ENCODE data around the gene TTC21A.

TTC21A gene

DNA sequence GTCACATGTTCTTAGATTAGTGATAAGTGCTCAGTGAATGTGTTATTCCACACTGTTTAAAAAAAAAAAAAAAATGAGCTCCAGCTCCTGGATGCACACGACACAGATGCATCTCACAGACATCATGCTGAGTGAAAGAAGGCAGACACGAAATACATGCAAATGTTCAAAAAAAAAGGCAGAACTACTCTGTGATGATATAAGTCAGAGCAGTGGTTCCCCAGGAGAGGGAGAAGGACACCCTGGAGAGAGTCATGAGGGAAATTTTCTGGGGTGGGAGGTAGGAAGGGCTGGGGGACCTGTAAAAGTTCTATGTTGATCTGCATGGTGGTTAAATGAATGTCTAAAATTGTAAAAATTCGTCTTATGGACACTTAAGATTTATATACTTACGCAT, 41.6 kb downstream of the TTC21A start:
- H3K27me3 ChIP-seq (replicated peaks; ENCODE audit: control insufficient read depth, insufficient read depth, low read length), result no peaks in the 10 kb centered on the region
- TF ChIP-seq, protein P1, sequence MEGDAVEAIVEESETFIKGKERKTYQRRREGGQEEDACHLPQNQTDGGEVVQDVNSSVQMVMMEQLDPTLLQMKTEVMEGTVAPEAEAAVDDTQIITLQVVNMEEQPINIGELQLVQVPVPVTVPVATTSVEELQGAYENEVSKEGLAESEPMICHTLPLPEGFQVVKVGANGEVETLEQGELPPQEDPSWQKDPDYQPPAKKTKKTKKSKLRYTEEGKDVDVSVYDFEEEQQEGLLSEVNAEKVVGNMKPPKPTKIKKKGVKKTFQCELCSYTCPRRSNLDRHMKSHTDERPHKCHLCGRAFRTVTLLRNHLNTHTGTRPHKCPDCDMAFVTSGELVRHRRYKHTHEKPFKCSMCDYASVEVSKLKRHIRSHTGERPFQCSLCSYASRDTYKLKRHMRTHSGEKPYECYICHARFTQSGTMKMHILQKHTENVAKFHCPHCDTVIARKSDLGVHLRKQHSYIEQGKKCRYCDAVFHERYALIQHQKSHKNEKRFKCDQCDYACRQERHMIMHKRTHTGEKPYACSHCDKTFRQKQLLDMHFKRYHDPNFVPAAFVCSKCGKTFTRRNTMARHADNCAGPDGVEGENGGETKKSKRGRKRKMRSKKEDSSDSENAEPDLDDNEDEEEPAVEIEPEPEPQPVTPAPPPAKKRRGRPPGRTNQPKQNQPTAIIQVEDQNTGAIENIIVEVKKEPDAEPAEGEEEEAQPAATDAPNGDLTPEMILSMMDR (IDR thresholded peaks at IDR 0.05; ENCODE audit: insufficient read depth, low read length, poor library complexity, severe bottlenecking), result no peak
- H3K4me3 ChIP-seq (replicated peaks; ENCODE audit: low read depth, low read length), result no peak overlapping the region
- DNase-seq (ENCODE audit: extremely low read depth, insufficient read length), result no peak
- peaks cover 3% of the 10 kb centered on the region for H3K36me3 ChIP-seq (ENCODE audit: control insufficient read depth, insufficient read depth, low read length)

DNA sequence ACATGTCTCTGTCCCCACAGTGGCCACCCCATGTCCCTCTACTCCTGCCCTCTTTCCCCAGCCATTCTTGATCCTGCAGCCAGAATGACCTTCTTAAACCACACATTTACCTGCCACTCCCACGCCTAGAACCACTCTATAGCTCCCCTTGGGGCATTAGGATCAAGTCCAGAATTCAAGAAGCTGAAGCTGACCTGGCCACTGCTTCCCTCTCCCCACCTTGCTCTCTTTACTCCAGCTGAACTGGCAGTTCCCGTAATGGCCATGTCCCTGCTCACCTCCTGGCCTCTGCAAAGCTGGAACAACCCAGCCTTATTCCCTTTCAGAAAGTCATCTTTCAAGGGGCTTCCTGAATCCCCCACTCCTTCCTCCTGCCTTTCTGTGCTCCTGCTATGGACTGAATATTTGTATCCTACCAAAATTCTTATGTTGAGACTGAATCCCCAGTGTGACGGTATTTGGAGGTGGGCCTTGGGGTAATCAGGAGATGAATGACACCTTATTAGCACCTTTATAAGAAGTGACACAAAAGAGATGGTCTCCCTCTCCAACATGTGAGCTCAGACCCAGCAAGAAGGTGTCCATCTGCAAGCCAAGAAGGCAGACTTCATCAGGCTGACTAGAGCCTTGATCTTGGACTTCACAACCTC, 42.1 kb downstream of the TTC21A start:
- no peaks in the 10 kb centered on the region for H3K27me3 ChIP-seq (replicated peaks; ENCODE audit: control insufficient read depth, insufficient read depth, low read length)
- DNase-seq (ENCODE audit: extremely low read depth, insufficient read length), result no peak
- TF ChIP-seq, protein P1 (IDR thresholded peaks at IDR 0.05; ENCODE audit: insufficient read depth, low read length, poor library complexity, severe bottlenecking), result no peak
- H3K36me3 ChIP-seq (ENCODE audit: control insufficient read depth, insufficient read depth, low read length), result peaks cover 2% of the 10 kb centered on the region
- no peak overlapping the region for H3K4me3 ChIP-seq (replicated peaks; ENCODE audit: low read depth, low read length)

DNA sequence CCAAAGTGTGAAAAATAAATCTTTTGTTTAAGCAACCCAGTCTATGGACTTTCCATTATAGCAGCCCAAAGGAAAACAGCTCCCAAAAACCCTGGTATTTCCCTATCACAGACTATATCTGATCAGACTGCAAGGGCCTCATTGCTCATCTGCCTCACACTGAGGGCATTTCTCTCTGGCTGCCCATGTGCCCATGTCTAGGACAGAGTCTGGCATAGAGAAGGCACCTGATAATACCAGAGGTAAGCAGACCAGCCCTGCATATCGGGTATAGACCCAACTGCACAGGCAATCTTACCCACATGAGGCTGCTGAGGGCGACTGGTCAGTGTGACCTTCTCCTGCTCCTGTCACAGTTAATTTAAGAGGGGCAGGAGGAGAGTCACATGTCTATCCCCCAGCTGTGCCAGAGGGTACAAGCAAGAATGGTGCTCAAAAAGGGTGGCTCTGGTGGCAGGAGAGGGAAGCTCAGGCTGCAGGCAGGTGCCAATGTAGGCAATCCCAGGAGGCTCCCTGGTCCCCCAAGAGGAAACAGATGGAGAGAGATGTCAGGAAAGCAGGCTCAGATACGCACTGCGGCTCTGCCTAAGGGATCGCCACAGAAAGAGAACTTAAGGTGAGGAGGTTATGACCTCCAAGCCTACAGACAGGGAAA, 42.8 kb downstream of the TTC21A start:
- peak overlapping the region; percentile 85 for H3K4me3 ChIP-seq (replicated peaks; ENCODE audit: low read depth, low read length)
- no peaks in the 10 kb centered on the region for H3K36me3 ChIP-seq (ENCODE audit: control insufficient read depth, insufficient read depth, low read length)
- no peak for DNase-seq (ENCODE audit: extremely low read depth, insufficient read length)
- no peaks in the 10 kb centered on the region for H3K27me3 ChIP-seq (replicated peaks; ENCODE audit: control insufficient read depth, insufficient read depth, low read length)
- TF ChIP-seq, protein P1 (IDR thresholded peaks at IDR 0.05; ENCODE audit: insufficient read depth, low read length, poor library complexity, severe bottlenecking), result no peak

DNA sequence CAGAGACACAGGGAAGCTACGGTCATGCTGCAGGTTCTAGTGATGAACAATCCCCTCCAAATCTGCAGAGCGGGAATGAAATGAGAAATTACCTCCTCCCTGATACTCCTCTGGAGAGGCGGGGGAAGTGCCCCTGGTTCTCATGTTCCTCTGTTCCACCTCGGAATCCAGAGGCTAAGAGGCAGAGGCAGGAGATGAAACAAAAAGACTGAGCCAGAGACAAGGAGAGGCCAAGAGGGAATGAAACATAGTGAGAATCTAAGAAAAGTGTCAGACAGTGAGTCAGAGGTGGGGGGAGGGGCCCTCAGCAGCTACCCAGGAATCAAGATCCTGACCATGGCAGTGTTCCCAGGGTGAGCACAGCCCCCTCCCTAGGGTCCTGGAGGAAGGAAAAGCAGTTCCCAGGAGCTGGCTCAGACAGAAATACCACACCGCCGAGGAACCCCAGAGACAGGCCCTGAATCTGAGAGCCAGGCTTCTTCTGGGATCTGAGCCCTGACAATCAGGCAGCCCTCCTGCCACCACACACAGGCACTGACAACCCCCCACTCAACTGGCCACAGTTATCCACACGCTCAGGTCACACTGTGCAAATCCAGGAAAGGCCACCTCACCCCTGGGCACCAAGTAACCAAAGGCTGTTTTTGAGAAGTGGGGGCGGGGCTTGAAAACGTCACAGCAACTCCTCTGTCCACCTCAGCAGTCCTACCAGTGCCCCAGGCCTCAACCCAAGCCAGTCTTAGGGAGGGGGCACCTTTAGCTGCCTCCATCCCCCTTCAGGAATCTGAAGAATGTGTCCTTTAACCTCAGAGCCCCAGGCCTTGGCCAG, 43.5 kb downstream of the TTC21A start:
- DNase-seq (ENCODE audit: extremely low read depth, insufficient read length), result no peak
- no peaks in the 10 kb centered on the region for H3K36me3 ChIP-seq (ENCODE audit: control insufficient read depth, insufficient read depth, low read length)
- peak overlapping the region; percentile 85 for H3K4me3 ChIP-seq (replicated peaks; ENCODE audit: low read depth, low read length)
- TF ChIP-seq, protein P1 (IDR thresholded peaks at IDR 0.05; ENCODE audit: insufficient read depth, low read length, poor library complexity, severe bottlenecking), result no peak
- H3K27me3 ChIP-seq (replicated peaks; ENCODE audit: control insufficient read depth, insufficient read depth, low read length), result no peaks in the 10 kb centered on the region

DNA sequence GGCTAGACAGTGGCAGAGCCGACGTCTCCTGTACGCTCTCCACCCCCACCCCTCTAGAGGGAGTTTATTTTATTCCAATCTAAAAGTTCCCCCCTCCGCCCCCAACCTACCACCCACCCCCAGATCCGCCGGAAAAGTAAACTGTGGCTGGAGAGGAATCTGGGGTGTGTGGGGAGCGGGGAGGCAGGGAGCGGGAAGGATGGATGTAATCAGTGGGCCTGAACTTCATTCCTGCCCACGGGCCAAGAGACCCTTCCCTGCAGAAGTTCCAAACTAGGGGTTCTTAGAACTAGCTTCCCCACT, 46.4 kb downstream of the TTC21A start:
- TF ChIP-seq, protein P1 (IDR thresholded peaks at IDR 0.05; ENCODE audit: insufficient read depth, low read length, poor library complexity, severe bottlenecking), result no peak
- no peaks in the 10 kb centered on the region for H3K36me3 ChIP-seq (ENCODE audit: control insufficient read depth, insufficient read depth, low read length)
- H3K4me3 ChIP-seq (replicated peaks; ENCODE audit: low read depth, low read length), result peak overlapping the region; percentile 57
- DNase-seq (ENCODE audit: extremely low read depth, insufficient read length), result no peak
- no peaks in the 10 kb centered on the region for H3K27me3 ChIP-seq (replicated peaks; ENCODE audit: control insufficient read depth, insufficient read depth, low read length)
